Measurements from ENCODE around the gene BPIFB4.

DNA sequence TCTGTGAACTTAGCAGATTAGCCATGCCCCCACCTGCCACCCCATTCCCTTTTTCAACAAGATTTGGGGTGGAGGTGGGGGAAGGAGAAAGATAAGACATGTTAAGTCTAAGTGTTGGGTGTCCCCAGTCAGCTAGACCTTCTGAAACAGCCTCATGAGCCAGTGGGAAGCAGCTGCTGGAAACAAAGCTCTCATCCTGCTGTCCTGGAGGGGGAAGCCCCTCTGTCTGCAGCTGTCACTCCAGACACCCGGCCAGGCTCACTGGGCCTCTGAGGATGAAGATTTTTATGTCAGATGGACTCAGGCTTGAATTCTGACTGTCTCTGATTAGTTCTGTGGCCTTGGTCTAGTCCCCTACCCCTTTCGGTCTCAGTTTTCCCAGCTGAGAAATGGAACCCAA, 24.7 kb upstream of the BPIFB4 start:
- TF ChIP-seq, protein P1, sequence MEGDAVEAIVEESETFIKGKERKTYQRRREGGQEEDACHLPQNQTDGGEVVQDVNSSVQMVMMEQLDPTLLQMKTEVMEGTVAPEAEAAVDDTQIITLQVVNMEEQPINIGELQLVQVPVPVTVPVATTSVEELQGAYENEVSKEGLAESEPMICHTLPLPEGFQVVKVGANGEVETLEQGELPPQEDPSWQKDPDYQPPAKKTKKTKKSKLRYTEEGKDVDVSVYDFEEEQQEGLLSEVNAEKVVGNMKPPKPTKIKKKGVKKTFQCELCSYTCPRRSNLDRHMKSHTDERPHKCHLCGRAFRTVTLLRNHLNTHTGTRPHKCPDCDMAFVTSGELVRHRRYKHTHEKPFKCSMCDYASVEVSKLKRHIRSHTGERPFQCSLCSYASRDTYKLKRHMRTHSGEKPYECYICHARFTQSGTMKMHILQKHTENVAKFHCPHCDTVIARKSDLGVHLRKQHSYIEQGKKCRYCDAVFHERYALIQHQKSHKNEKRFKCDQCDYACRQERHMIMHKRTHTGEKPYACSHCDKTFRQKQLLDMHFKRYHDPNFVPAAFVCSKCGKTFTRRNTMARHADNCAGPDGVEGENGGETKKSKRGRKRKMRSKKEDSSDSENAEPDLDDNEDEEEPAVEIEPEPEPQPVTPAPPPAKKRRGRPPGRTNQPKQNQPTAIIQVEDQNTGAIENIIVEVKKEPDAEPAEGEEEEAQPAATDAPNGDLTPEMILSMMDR (IDR thresholded peaks at IDR 0.05; ENCODE audit: poor library complexity): no peak
- no peak for TF ChIP-seq EZH2phosphoT487 (IDR thresholded peaks at IDR 0.05; ENCODE audit: low read depth, severe bottlenecking, unreplicated experiment)
- no peak for TF ChIP-seq EZH2 (IDR thresholded peaks at IDR 0.05; ENCODE audit: borderline replicate concordance)

Data from hepatocyte (in vitro differentiated cells).